Heart left ventricle (tissue), 16 donors: ENCODE results near the gene SCAMP4. TPM values are rescaled to one million over a fixed set of nuclear protein-coding genes. Genes with fewer than 3 reads are reported as not detected.

ENCODE experiments used
- ATAC-seq, 4 donors: fragments of 200-7000 bp; cut with Tn5 transposase; one replicate each; pipeline ENCODE4 v1.9.1; 2020 to 2022; ENCODE audit warnings: moderate library complexity in 4 of 4, mild to moderate bottlenecking in 3 of 4, moderate number of reproducible peaks in 1 of 4
- DNase-seq, 5 donors: peaks; one replicate each; pipeline ENCODE4 v3.0.0-alpha.2; 2020
- H3K27ac ChIP-seq, 12 donors: fragments of 200-600 bp; sonication (generic) in 4 of 12; one replicate each; pipeline versions ENCODE4 v1.5.0 to v1.8.0; 2016 to 2022; ENCODE audit warnings: mild to moderate bottlenecking in 2 of 12
- H3K27me3 ChIP-seq, 9 donors: fragments of 200-600 bp; sonication (generic) in 2 of 9; one replicate each; pipeline versions ENCODE4 v1.5.1 to v1.8.0; 2016 to 2022; ENCODE audit warnings: mild to moderate bottlenecking in 3 of 9
- H3K36me3 ChIP-seq, 9 donors: fragments of 200-600 bp; sonication (generic) in 2 of 9; one replicate each; pipeline versions ENCODE4 v1.5.0 to v1.8.0; 2018 to 2022; ENCODE audit warnings: mild to moderate bottlenecking in 2 of 9
- H3K4me1 ChIP-seq, 12 donors: fragments of 200-600 bp; sonication (generic) in 4 of 12; one replicate each; pipeline versions ENCODE4 v1.5.0 to v1.8.0; 2016 to 2022; ENCODE audit warnings: mild to moderate bottlenecking in 3 of 12
- H3K4me3 ChIP-seq, 12 donors: fragments of 200-600 bp; sonication (generic) in 4 of 12; one replicate each; pipeline versions ENCODE4 v1.5.0 to v1.8.0; 2017 to 2022; ENCODE audit warnings: mild to moderate bottlenecking in 9 of 12, moderate library complexity in 4 of 12
- H3K9me3 ChIP-seq, 12 donors: fragments of 200-600 bp; sonication (generic) in 4 of 12; one replicate each; pipeline versions ENCODE4 v1.5.0 to v1.8.0; 2016 to 2022; ENCODE audit warnings: mild to moderate bottlenecking in 1 of 12
- POLR2A ChIP-seq, 2 donors: fragments of 450-650 bp; IDR thresholded peaks; one replicate each; pipeline ENCODE4 v1.6.1; 2017; ENCODE audit warnings: antibody characterized with exemption in 2 of 2, mild to moderate bottlenecking in 2 of 2, moderate library complexity in 2 of 2
- WGBS, 4 donors: extraction: QIAGEN DNeasy Blood & Tissue Kit in 2 of 4; methylation state at CpG; one replicate each; pipeline versions ENCODE4 v1.1.5 to v1.1.7; 2013 to 2018; 5-methylcytosine and 5-hydroxymethylcytosine counted together
- intact Hi-C, 10 donors: fragments of 100-400 bp; cut with DNase I; formaldehyde crosslinking; loops; one replicate each; pipeline versions ENCODE4 v1.11.1 to v1.14.2; 2022
- long read RNA-seq, 3 donors: library from polyadenylated mRNA; unstranded; transcript quantifications; one replicate each; pipeline ENCODE4 v2.0.0, GENCODE V29; 2020 to 2021
- polyA plus RNA-seq, 2 donors: library from polyadenylated mRNA; stranded (reverse); fragments of 200-250 nt; gene quantifications; one replicate each; pipeline ENCODE4 v1.2.3, GENCODE V29; 2013
- total RNA-seq, 9 donors: library from RNA; depleted of rRNA in 2 of 9; stranded (reverse); fragments of >200 nt in 2 of 9; fragmentation: NEBNext Ultra II Directional in 3 of 9; extraction: Animal tissue kit (Norgen Biotek cat#: 25700) in 3 of 9; gene quantifications; one replicate each; pipeline versions ENCODE4 v1.1.0 to v1.2.4, GENCODE V29; 2016 to 2023
- TF ChIP-seq, protein P1 (sequence below), 12 donors: fragments of 200-600 bp; sonication (generic) in 4 of 12; IDR thresholded peaks; one replicate each; pipeline versions ENCODE4 v1.5.0 to v1.8.0; 2018 to 2022; ENCODE audit warnings: antibody characterized with exemption in 12 of 12, mild to moderate bottlenecking in 5 of 12
- donor health status: ischemic (EF 13 %, LVEDD 7.1; RV severe dilation, severe dysfunction).
- donor health status: healthy with polysubstance abuse.
- donor health status: DM: no; HTN: yes; CAD: no.
- donor health status: DM: no; HTN: no; CAD: no.
- donor health status: ischemic (EF 25% LVEDD 6.9; RV normal size, moderate dysfunction).
- donor health status: ischemic (EF 25% LVEDD 5.7; RV mildly dilated, moderate dysfunction).
- donor health status: healthy.
- donor health status: DM: yes; HTN: yes; CAD: no.
- donor health status: ischemic (EF 35%, LVEDD 5.7; RV mildly dilated, moderate dysfunction).
- donor health status: nonischemic (EF 11% LVEDD 7.7; RV severe dilation, severe dysfunction).
- donor health status: DM: yes; HTN: yes; CAD: no.
- donor health status: PGD.
- donor health status: ischemic (EF 29% LVEDD 5.4; RV normal size, mild dysfunction).
- donor health status: nonischemic (EF 23%, LVEDD 6.1; RV moderate dilation, normal function).

The SCAMP4 gene, protein sequence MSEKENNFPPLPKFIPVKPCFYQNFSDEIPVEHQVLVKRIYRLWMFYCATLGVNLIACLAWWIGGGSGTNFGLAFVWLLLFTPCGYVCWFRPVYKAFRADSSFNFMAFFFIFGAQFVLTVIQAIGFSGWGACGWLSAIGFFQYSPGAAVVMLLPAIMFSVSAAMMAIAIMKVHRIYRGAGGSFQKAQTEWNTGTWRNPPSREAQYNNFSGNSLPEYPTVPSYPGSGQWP
- 10 to 100 TPM; 13.5 to 38.8 (median 19.1) TPM for total RNA-seq
- polyA plus RNA-seq, result 10 to 100 TPM; 15.4 to 28.3 TPM
- long read RNA-seq, donor 1, partial matches to known transcripts, result 4 of 6 reads
- long read RNA-seq, donor 1, other reads (novel, unspliced or antisense), result 1 of 6 reads
- long read RNA-seq, donor 2, partial matches to known transcripts, result 0 of 6 reads
- long read RNA-seq, donor 2, other reads (novel, unspliced or antisense), result 1 of 6 reads
- long read RNA-seq, donor 3, transcript SCAMP4-201 (7 exons, 2,684 nt), result major isoform, 5 of 8 reads
- long read RNA-seq, donor 3, partial matches to known transcripts, result 3 of 8 reads
- long read RNA-seq, donor 3, other reads (novel, unspliced or antisense), result 0 of 8 reads

- H3K4me1 ChIP-seq, result peaks cover 0 to 66% (median 10%) of the 10 kb centered on the region in 12 donors
- TF ChIP-seq, protein P1, sequence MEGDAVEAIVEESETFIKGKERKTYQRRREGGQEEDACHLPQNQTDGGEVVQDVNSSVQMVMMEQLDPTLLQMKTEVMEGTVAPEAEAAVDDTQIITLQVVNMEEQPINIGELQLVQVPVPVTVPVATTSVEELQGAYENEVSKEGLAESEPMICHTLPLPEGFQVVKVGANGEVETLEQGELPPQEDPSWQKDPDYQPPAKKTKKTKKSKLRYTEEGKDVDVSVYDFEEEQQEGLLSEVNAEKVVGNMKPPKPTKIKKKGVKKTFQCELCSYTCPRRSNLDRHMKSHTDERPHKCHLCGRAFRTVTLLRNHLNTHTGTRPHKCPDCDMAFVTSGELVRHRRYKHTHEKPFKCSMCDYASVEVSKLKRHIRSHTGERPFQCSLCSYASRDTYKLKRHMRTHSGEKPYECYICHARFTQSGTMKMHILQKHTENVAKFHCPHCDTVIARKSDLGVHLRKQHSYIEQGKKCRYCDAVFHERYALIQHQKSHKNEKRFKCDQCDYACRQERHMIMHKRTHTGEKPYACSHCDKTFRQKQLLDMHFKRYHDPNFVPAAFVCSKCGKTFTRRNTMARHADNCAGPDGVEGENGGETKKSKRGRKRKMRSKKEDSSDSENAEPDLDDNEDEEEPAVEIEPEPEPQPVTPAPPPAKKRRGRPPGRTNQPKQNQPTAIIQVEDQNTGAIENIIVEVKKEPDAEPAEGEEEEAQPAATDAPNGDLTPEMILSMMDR (IDR thresholded peaks at IDR 0.05), result no peak
- TF ChIP-seq POLR2A (IDR thresholded peaks at IDR 0.05), result peak in 1 of 2 donors; percentile 83
Observed at GRCh38 chr19:1905110-1905862, at the start of gene SCAMP4, which contains the start of gene ADAT3. Gene SCAMP4, plus strand, starts transcription at chr19:1905399. Its CDS starts 9,621 bp downstream, at chr19:1915020. Gene ADAT3, plus strand, starts transcription at chr19:1905399. Its CDS starts 6,649 bp downstream, at chr19:1912048.

DNA sequence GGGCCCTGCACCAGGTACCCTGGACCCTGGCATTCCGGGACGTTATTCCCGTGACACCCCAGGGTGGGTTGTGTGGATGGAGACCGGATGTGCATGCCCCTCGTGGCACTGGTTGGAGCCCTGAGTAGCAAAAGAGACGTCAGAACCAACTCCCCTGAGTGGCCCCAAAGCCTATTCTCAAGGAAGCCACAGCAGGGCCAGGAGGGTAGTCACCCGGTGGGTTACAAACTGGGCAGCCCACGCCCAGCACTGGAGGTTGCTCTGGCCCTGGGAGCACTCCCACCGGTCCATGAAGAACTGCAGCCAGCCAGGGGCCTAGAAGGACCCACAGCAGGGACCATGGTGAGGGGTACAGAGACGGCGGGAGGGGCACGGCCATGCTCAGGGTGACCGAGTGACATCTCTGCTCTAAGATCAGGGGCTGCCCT lies 49.4 kb upstream of the SCAMP4 start:
- TF ChIP-seq, protein P1 (IDR thresholded peaks at IDR 0.05), result no peak
- TF ChIP-seq POLR2A (IDR thresholded peaks at IDR 0.05), result no peak
- peaks cover 8 to 93% (median 60%) of the 10 kb centered on the region in 12 donors for H3K4me1 ChIP-seq
- peak in 2 of 4 donors; percentile 0 to 2 for ATAC-seq
- H3K27ac ChIP-seq, result peak overlapping the region; percentile 79 to 98 (median 91)
- H3K4me3 ChIP-seq, result peak overlapping the region in 11 of 12 donors; percentile 36 to 71 (median 62)
- peak in 2 of 5 donors; percentile 42 to 70 for DNase-seq
- H3K36me3 ChIP-seq, result peaks cover 0 to 6% (median 0%) of the 10 kb centered on the region in 9 donors
- WGBS, 4 donors, result 29 to 38% (median 34%) methylated on average over 12 to 13 of the region's 13 CpGs
- peaks cover 0 to 7% (median 0%) of the 10 kb centered on the region in 9 donors for H3K27me3 ChIP-seq
- no peaks in the 10 kb centered on the region for H3K9me3 ChIP-seq
- intact Hi-C loops, result no loop called here

More at GRCh38 chr19:1905110-1905862, at the start of gene SCAMP4, which contains the start of gene ADAT3:
- Histone ChIP-seq H3K9me3 (no peaks in the 10 kb centered on the region), H3K27ac (peak within 1 kb of the TSS; percentile 41 to 95 (median 84)), H3K27me3 (no peaks in the 10 kb centered on the region), H3K4me3 (peak within 1 kb of the TSS; percentile 46 to 90 (median 72)), H3K36me3 (peaks cover 0 to 10% (median 0%) of the 10 kb centered on the region in 9 donors)
- ATAC-seq (peak; percentile 96 to 99 (median 98)), DNase-seq (peak; percentile 99 to 100 (median 100))
- 1 to 3% (median 1%) methylated on average over 24 to 92 of the region's 92 CpGs for WGBS, 4 donors
- intact Hi-C loops, result no loop called here

DNA sequence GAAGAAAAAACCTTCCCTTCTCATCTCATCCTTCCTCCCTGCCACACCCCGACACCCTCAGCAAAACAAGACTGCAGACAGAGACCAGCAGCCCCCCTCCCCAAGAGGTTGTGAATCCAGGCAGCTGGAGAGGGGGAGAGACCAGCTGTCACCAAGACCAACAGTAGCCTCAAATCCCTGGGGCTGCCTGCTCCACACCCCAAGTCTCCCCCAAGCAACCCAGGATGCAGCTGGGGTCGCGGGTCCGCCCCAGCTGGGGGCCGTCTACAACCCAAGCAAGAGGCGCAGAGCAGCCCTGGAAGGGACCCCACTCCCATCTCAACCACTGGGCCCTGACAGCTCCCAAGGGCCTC lies 48.9 kb upstream of the SCAMP4 start:
- TF ChIP-seq, protein P1 (IDR thresholded peaks at IDR 0.05), result no peak
- Histone ChIP-seq H3K36me3 (peaks cover 0 to 6% (median 0%) of the 10 kb centered on the region in 9 donors), H3K27ac (peak overlapping the region; percentile 79 to 98 (median 91)), H3K4me3 (peak overlapping the region; percentile 38 to 71 (median 58)), H3K9me3 (no peaks in the 10 kb centered on the region), H3K4me1 (peaks cover 8 to 98% (median 64%) of the 10 kb centered on the region in 12 donors), H3K27me3 (peaks cover 0 to 7% (median 0%) of the 10 kb centered on the region in 9 donors)
- 31 to 59% (median 41%) methylated on average over 3 to 6 of the region's 6 CpGs for WGBS, 4 donors
- intact Hi-C loops, result no loop called here
- DNase-seq, result no peak
- no peak for ATAC-seq
